Peyer's patch (tissue), 4 donors: ENCODE measurements around the gene BRICD5. TPM values are rescaled to one million over a fixed set of nuclear protein-coding genes. Genes with fewer than 3 reads are reported as not detected.
"Not testable (repeated sequence)": the region's sequence is repeated elsewhere in the genome, so short reads cannot be mapped to it uniquely, and the experiment has no call there.

Experiments used
- DNase-seq, 3 donors: peaks; one replicate each; pipeline ENCODE4 v3.0.0-alpha.2; 2017 to 2019
- H3K27ac ChIP-seq, 4 donors: fragments of 200-600 bp; sonication (generic); one replicate each; pipeline ENCODE4 v1.5.1; 2016 to 2019
- H3K27me3 ChIP-seq, 2 donors: fragments of 200-600 bp; sonication (generic); one replicate each; pipeline ENCODE4 v1.5.1; 2019
- H3K36me3 ChIP-seq, 3 donors: fragments of 200-600 bp; sonication (generic); one replicate each; pipeline ENCODE4 v1.5.1; 2016 to 2019
- H3K4me1 ChIP-seq, 4 donors: fragments of 200-600 bp; sonication (generic); one replicate each; pipeline ENCODE4 v1.5.1; 2016 to 2019
- H3K4me3 ChIP-seq, 4 donors: fragments of 200-600 bp; sonication (generic); 1 replicate in 3 of 4; 2 replicates in 1 of 4; pipeline ENCODE4 v1.5.1; 2016 to 2019; ENCODE audit warnings: mild to moderate bottlenecking in 1 of 4
- H3K9me3 ChIP-seq, 4 donors: fragments of 200-600 bp; sonication (generic); one replicate each; pipeline ENCODE4 v1.5.1; 2016 to 2019; ENCODE audit warnings: mild to moderate bottlenecking in 1 of 4
- POLR2A ChIP-seq, 2 donors: fragments of 450-650 bp; IDR thresholded peaks; one replicate each; pipeline ENCODE4 v1.5.1; 2017; ENCODE audit warnings: antibody characterized with exemption in 2 of 2, mild to moderate bottlenecking in 2 of 2, moderate library complexity in 2 of 2
- total RNA-seq, 4 donors: library from RNA; depleted of rRNA; stranded (reverse); fragments of >200 nt; gene quantifications; one replicate each; pipeline ENCODE4 v1.1.0, GENCODE V29; 2016
- TF ChIP-seq, protein P1 (sequence below), 6 experiments: fragments of 450-650 bp in 4 of 6; fragments of 200-600 bp in 2 of 6; sonication (generic) in 1 of 6; IDR thresholded peaks; one replicate each; pipeline ENCODE4 v1.5.1; 2017 to 2019; ENCODE audit warnings: antibody characterized with exemption in 6 of 6, mild to moderate bottlenecking in 3 of 6, moderate library complexity in 1 of 6

BRICD5 gene
- total RNA-seq, 4 donors from 2014 or later: 13.3 to 44.6 (median 19.8) TPM

DNA sequence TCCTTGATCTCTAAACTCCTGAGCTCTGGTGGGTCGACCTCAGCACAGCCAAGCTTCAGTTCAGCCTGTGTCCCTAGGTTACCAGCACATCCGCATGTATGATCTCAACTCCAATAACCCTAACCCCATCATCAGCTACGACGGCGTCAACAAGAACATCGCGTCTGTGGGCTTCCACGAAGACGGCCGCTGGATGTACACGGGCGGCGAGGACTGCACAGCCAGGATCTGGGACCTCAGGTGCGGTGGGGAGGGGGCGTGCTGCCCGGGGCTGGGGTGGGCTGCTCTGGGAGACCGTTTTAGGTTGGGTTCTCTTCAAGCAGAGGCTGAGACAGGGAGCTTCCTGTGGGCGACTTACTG is 4.3 kb downstream of the BRICD5 start:
- Histone ChIP-seq H3K4me1 (peaks cover 0 to 18% (median 6%) of the 10 kb centered on the region in 4 donors), H3K9me3 (no peaks in the 10 kb centered on the region), H3K27ac (peak overlapping the region in 2 of 4 donors; percentile 98 to 99), H3K4me3 (peak overlapping the region; percentile 59 to 98 (median 82)), H3K27me3 (no peaks in the 10 kb centered on the region), H3K36me3 (peaks cover 0 to 36% (median 0%) of the 10 kb centered on the region in 3 donors)
- no peak for DNase-seq
- TF ChIP-seq, protein P1, sequence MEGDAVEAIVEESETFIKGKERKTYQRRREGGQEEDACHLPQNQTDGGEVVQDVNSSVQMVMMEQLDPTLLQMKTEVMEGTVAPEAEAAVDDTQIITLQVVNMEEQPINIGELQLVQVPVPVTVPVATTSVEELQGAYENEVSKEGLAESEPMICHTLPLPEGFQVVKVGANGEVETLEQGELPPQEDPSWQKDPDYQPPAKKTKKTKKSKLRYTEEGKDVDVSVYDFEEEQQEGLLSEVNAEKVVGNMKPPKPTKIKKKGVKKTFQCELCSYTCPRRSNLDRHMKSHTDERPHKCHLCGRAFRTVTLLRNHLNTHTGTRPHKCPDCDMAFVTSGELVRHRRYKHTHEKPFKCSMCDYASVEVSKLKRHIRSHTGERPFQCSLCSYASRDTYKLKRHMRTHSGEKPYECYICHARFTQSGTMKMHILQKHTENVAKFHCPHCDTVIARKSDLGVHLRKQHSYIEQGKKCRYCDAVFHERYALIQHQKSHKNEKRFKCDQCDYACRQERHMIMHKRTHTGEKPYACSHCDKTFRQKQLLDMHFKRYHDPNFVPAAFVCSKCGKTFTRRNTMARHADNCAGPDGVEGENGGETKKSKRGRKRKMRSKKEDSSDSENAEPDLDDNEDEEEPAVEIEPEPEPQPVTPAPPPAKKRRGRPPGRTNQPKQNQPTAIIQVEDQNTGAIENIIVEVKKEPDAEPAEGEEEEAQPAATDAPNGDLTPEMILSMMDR (IDR thresholded peaks at IDR 0.05): no peak
- no peak for TF ChIP-seq POLR2A (IDR thresholded peaks at IDR 0.05)

DNA sequence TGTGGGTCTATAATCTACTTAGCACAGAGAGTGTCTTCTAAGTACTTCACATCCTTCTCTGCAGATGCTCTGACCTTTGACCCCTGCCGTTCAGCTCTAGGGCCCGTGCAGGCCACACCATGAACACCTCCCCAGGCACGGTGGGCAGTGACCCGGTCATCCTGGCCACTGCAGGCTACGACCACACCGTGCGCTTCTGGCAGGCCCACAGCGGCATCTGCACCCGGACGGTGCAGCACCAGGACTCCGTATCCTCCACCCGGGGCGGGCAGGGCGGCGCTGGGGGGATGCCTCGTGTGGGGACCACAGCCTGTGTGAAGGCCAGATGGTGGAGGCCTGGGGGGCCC is 4.7 kb downstream of the BRICD5 start:
- Histone ChIP-seq H3K36me3 (peaks cover 0 to 36% (median 0%) of the 10 kb centered on the region in 3 donors), H3K27ac (peak overlapping the region; percentile 84 to 99 (median 96)), H3K4me3 (peak overlapping the region; percentile 59 to 98 (median 82)), H3K9me3 (no peaks in the 10 kb centered on the region), H3K4me1 (peaks cover 0 to 18% (median 6%) of the 10 kb centered on the region in 4 donors), H3K27me3 (no peaks in the 10 kb centered on the region)
- TF ChIP-seq POLR2A (IDR thresholded peaks at IDR 0.05): no peak
- TF ChIP-seq, protein P1 (IDR thresholded peaks at IDR 0.05): no peak
- no peak for DNase-seq

DNA sequence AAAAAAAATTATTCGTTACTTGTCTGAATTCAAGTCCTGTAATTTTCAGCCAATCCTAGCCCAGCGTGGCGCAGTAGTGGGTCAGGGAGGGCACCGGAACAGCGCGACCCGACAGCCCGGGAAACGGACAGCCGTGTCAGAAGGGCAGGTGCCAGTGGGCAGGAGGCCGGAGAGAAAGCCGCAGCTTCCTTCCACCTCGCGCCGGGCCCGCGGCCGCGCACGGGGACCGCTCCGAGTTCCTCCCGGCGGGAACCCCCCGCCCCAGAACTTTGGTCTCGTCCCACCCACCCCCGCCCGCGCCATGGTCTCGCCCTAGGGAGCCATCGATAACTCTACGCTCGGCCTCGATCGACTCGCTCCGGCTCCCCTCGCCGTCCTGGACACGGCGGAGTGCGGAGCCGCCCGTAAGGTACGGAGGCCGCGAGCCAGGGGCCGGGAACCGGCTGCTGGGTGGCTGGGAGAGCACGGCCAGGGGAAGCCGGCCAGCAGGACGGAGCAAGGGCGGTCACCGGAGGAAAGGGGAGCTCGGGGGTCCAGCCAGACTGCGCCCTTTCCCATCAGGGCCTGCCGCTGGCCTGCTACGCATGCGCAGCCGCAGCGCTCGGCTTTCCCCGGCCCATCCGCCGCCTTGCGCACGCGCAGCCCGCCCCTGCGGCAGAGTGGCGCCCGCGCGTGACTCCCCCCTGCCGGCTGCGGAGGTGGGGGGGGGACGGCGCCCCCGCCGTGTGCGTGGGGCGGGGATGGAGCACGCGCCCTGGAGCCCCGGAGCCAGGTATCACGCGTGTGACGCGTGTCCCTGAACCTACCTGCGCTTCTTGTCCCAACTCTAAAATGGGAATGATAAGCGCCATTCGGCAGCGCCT is 5.3 kb downstream of the BRICD5 start, which contains the start of gene MLST8:
TSS of gene MLST8 (plus strand) at position 351 of the 863 bp plus-strand sequence. CDS start 632 bp downstream, outside the sequence.
- peak; percentile 78 to 89 for TF ChIP-seq POLR2A (IDR thresholded peaks at IDR 0.05)
- TF ChIP-seq, protein P1 (IDR thresholded peaks at IDR 0.05): peak in 4 of 6 experiments; percentile 20 to 35 (median 28)
- H3K4me1 ChIP-seq: peaks cover 0 to 18% (median 6%) of the 10 kb centered on the region in 4 donors

DNA sequence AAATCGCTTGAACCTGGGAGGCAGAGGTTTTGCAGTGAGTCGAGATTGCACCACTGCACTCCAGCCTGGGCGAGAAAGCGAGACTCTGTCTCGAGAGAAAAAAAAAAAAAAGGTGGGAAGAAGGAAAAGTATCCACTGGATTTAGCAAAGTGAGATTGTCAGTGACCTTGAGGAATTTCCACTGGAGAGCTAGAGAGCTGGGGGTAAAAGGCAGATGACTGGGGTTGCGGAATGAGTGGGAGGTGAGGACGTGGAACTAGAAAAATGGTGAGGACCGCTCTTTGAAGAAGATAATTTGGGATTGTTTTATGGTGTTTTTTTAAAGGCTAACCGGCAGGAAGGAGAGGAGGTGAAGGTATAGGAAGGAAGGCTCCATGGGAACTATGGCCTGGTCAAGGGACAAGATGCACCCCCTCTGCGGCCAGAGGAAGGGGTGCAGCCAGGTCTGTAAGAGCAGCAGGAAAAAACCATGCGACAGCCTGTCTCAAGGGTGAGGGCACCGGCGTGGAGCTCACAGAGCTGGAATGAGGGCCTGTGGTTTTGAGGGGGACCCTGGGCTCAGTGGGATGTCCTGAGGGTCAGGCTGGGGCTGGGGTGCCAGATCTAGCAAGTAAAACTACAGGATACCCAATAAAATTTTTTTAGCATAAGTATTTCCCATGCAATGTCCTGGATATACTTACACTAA is 6.1 kb downstream of the BRICD5 start:
- no peak for DNase-seq
- H3K4me1 ChIP-seq: peaks cover 0 to 18% (median 6%) of the 10 kb centered on the region in 4 donors
- H3K36me3 ChIP-seq: peaks cover 0 to 32% (median 0%) of the 10 kb centered on the region in 3 donors
- TF ChIP-seq, protein P1 (IDR thresholded peaks at IDR 0.05): no peak
- TF ChIP-seq POLR2A (IDR thresholded peaks at IDR 0.05): no peak
- no peaks in the 10 kb centered on the region for H3K27me3 ChIP-seq
- no peaks in the 10 kb centered on the region for H3K9me3 ChIP-seq
- peak overlapping the region; percentile 84 to 99 (median 96) for H3K27ac ChIP-seq
- peak overlapping the region; percentile 59 to 98 (median 82) for H3K4me3 ChIP-seq

More for the DNA sequence above, 5.3 kb downstream of the BRICD5 start, which contains the start of gene MLST8:
- DNase-seq: peak; percentile 81 to 93 (median 92)
- Histone ChIP-seq H3K9me3 (no peaks in the 10 kb centered on the region), H3K4me3 (peak within 1 kb of the TSS; percentile 59 to 98 (median 82)), H3K27ac (peak within 1 kb of the TSS; percentile 84 to 99 (median 96)), H3K36me3 (peaks cover 0 to 36% (median 0%) of the 10 kb centered on the region in 3 donors), H3K27me3 (no peaks in the 10 kb centered on the region)

GRCh38 chr16:2203119-2203688 is 7.5 kb downstream of the BRICD5 start:
- not testable (repeated sequence) for H3K27me3 ChIP-seq, H3K9me3 ChIP-seq, H3K27ac ChIP-seq, DNase-seq, H3K4me3 ChIP-seq
- Histone ChIP-seq H3K36me3 (peaks cover 0 to 18% (median 0%) of the 10 kb centered on the region in 3 donors), H3K4me1 (peaks cover 0 to 18% (median 6%) of the 10 kb centered on the region in 4 donors)
